Limb (tissue), 2 donors: ENCODE results near the gene ARID5B.
"Not testable (repeated sequence)": the region's sequence is repeated elsewhere in the genome, so short reads cannot be mapped to it uniquely, and the experiment has no call there.

Experiments
- DNase-seq, 2 donors: peaks; one replicate each; pipeline ENCODE4 v3.0.0-alpha.2; 2016; ENCODE audit errors: extremely low spot score in 2 of 2

Gene ARID5B

DNA sequence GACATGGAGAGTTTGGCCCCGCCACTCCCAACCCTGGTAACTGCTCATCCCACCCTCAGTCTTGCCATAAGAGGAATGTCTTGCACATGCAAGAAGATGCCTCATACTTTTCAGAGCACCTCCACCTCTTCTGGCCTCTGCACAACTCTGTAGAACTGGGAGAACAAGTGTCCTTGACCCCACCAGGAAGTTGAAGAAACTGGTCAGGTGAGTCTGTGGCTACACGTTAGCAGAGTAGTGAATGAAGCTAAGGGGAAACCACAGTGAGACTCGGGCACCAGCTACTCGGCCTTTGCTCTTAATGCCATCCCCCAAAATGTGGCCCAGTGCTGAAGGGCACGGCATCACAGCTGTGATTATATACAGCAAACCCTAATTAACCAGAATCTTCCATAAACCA is 110.1 kb downstream of the ARID5B start:
- DNase-seq = no peak

DNA sequence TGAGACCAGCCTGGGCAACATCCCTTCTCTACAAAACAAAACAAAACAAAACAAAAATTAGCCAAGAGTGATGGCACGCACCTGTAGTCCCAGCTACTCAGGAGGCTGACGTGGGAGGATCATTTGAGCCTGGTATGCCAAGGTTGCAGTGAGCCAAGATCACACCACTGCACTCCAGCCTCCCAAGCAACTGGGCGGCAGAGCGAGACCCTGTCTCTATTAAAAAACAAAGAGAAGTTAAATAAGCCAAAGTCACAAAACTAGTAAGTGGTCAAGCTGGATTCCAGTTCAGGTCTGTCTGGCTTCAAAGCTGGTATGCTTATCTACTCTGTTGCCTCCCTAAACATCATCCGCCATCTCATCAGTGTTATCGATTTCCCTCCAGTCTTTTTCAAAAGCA is 110.8 kb downstream of the ARID5B start:
- DNase-seq = no peak

DNA sequence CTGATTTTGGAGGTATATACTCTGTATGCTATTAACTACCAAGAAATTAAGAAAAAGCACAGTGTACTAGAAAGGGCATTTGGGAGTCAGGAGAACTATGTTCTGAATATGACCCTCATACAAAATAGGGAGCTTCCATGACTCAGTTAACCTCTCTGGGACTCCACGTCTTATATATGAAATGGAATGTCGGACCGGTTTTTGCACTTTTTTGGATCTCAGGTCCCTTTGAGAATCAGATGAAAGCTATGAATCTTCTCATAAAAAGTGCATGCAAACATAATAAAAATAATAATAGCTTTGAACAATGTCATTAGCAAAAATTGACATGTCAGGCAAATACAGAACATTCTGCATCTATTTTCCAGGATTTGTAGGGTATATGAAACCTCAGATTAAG is 113.0 kb downstream of the ARID5B start:
- no peak for DNase-seq

DNA sequence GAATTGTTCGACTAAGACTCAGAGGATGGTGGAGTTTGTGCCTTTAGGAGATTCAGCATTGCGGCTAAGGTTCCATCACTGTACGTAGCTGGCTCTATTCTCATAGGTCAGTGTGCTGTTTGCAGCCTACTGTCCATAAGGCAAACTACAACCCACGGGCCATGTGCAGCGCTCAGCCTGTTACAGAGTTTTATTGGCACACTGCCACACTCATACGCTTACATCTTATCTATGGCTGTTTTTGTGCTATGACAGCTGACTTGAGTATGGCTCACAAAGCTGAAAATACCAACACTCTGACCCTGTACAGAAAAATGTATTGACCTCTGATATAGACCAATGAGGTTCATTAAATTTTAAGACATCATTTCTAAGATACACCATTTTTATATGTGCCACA is 114.5 kb downstream of the ARID5B start:
- DNase-seq = peak in 1 of 2 donors; percentile 47

DNA sequence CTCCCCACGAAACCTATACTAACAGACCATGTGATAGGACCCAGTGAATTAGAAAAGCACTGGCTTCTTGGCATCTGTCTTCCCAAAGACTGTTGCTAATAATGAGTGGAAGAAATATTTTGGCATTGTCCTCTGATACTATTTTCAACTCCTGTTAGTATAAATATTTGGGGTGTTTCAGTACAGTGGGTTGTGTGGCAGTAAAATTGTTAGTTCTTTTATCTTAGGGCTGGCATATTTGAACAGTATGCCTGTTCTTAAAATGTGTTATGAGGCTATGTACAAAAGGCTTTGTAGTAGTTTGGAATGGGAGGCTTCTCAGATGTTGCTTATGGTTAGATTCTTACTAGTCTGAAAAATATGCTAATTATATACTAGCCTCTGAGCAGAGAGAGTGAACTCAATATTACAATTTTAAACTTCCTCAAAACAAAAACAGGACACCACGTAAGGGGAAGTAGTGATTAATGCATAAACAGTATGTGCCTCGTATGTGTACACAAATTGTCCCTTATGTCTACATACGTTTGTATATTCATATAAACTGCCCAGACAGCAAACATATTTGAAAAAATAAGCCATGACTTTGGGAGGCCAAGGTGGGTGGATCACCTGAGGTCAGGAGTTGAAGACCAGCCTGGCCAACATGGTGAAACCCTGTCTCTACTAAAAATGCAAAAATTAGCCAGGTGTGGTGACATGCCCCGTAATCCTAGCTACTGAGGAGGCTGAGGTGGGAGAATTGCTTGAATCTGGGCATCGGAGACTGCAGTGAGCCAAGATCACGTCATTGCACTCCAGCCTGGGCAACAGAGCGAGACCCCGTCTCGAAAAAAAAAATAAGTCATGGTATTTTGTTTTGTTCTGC is 115.4 kb downstream of the ARID5B start:
- DNase-seq = no peak

DNA sequence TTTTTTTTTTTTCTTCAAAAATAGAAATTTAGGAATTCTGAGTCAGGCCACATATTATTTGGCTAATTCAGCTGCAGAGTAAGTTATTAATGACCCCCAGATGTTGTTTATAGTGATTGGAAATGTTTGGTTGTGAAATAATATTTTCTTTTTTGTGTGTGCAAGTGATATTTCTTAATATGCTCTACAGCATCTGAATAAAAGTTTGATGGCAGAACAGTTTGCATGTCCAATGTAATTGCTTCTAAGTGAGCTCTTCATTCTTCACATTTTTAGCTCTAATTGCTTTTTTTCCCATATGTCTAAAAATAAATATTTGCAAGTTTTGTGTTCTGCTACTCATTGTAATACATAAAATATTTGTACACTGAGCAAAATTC is 116.0 kb downstream of the ARID5B start:
- no peak for DNase-seq

DNA sequence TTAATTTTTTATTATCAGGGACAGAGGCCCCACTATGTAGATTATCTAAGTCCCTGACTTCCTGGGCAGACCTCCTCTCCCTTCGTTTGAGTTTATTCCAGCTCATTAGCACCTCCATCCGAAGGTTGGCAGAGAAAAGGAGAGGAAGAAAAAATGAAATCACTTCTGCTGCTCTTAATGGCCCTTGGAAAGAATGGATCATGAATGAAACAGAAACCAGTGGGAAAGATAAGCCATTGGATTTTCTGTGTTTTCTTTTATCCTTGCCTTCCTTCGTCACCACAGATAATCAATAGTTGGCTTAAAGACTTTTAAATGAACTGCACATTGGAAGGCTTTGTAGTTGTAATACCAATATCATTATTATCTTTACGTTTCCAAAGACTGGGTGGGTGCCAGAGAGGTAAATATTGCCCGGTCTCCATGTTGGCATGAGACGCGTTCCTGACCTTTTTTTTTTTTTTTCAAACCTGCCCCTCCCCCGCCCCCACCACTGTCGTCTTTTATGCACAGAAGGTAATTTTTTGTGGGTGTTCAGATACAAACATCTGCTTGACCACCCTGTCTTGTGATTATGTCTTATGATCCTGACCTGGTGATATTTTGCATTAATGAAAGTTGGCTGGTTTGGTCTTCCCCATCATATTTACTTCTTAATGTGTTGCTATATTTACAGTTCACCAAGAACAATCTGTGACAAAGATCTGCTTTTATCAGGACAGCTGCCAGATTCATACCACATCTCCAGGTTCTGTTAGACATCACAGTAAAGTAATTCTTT is 116.8 kb downstream of the ARID5B start:
- DNase-seq = no peak

DNA sequence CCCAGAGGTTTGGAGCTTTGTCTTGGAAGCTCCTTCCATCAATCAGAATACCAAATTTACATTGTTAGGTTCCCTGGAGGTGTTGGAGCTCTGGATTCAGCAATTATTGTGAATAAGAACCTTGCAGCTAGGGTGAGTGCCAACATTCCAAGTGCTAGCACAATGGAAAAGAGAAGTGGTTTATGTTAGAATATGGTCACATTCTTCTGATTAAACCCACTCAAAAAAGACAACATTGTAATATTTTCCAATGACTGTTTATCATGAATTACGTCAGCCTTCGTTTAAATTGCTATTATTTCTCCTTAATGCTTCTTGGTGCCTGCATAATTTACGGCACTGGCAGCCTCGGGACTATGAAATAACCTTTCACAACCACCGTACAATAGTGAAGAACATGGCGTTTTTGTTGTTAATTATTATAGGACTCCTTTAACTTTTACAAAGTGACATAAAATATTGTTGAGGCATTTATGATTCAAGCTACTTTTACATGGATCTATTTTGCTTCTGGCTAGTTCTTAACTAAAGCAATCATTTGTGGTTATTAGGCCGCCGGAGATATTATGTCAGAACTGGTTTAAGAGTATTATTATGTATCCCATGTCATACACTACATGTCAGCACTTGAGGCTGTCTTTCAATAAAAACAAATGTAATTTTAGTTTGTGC is 117.7 kb downstream of the ARID5B start:
- peak in 1 of 2 donors; percentile 49 for DNase-seq

DNA sequence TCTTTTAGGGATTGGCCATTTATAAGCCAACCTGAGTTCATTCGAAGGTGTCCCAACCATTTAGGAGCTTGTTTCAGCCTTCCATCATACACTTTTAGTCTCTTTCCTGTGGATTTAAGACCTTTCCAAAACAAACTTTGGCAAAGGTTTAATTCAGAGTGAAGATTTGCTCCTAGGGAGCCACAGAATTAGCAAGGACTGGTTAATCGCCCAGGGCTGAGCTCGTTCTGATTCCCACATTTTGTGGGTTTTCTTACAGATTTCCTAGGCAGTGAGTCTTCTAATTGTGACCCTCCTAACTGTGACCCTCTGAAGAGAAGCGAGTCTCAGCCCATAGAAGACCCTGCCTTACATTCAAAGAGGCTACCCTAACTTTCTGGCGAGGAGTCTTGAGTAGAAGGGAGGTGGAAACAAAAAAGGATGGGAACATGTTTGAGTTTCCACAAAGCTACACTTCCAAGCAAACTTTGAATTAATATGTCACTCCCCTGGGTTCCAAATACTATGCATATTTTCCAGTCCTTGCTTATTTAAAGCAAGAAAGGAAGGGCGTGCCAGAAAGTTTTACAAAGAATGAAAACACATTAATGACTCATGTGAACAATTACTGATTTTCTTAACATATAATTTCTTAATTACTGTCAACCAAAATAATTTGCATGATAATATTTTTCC is 118.3 kb downstream of the ARID5B start:
- DNase-seq = no peak

DNA sequence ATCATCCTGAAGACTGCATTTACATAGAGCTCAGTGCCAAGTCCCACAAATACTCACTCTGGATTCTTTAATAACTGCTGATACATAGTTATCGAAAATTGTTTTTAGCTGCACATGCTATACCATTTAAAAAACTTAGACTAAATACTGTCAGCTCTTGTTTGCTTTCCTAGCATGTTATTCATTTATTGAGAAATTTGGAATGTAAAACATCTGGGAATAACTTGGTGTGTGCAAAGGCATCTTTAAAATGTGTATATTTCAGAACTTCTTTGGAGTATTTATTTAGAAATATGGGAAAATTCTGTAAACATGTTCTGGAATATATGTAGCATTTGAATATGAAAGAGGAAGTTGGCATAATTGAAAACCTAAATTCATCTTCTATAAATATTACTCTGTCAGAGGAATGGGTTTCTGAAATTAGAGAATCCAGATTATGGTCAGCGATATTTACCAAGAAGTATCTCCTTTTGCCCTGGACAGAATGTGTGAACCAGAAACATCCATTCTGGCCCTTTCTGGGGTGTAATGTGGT is 119.7 kb downstream of the ARID5B start:
- DNase-seq = no peak

DNA sequence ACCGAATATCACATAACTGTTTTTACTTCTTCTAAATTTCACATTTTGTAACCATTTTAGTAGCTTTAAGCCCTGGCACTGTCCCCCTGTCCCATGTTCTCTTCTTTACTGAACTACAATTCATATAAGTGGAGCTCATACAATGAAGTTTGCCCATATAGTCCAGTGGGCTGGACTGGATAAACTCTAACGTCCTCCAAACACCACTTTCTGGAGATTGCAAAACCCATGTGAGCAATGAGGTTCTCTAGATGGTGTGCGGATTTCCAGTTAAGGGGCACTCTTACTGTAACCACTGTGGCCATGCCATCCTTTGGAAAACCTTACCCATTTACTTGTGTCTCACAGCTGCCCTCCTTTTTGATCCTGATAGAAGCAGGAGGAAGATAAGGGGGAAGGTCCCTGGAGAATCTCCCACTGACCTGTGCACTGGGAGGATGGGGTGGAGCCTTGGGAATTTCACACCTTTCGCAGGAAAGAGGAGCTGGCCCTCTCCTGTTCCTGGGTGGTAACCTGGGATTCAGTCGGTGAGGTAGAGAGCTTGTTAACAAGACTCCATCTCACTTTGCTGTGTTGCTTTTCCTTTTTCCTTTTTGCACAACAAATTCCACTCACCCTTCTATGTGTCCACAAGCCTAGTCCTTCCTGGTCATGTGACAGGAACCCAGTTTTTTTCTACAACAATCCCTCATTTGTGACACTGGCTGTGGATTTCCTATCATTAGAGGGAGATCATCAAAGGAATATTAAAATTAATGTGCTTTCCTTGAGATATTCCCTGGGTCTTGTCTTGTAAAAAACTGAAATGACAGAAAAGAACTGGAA is 120.7 kb downstream of the ARID5B start:
- DNase-seq = no peak

DNA sequence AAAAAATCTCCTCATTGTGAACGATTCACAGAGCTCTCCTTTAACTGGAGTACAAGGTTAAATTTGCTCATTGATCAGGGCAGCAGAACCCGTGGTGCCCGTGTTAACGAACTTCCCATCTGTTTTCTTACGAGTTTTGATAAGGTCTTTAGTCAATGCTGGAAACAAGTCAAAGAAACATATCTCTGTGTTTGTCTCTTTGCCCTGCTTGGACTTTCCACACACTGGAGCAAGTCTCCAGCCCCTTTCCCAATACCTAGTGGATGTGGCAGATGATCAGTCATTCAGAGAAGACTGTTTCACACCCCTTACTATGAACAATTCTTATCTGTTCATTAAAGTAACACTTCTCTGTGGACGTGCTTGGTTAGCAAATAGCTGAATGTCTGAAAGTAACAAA is 121.3 kb downstream of the ARID5B start:
- DNase-seq = no peak

DNA sequence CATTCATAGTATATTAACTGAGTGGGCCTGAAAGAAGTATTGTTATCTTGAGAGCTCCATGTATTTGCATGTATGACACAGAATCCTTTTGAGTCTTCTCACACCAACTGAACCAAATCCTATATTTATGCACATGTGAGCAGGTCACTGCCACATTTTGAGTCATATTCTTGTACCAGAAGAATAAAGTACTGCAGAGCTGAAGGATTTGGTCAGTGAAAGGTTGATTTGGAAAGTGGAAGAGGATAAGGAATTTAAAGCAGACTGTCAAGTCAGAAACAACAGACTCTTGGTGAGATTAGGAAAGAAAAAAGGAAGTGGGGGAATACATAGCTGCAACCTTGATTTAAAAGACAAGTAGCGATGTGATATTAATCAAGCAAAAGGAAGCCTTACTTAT is 121.8 kb downstream of the ARID5B start:
- DNase-seq = no peak

DNA sequence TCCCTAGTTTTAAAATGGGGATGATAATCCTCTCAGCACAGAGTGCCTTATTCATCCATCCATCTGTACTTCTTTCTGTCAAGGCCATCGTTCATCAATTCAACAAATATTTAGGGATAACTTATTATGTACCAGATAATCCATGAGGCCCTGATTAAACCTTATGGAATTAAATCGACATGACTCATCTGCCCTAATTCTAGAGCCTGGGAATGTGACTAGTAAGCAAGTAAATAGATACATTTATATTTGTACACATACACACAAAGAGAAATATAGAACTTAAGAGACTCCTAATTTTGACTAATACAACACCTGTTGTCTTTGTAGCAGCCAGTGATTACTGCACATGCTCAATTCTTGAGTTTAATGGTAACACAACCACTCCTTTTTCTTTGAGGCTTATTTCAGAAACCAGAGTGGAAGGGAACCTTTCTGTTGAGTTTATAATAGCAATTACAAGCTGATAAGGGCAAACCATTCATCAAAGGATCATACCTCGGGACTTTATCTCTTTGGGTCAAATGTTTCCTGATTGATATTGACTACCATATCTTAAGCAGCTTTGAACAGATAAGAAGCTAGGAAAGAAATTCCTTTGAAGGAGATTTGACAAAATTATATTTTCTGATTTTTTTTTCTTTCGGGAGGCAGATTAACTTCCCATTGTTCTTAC is 122.7 kb downstream of the ARID5B start:
- DNase-seq = no peak

DNA sequence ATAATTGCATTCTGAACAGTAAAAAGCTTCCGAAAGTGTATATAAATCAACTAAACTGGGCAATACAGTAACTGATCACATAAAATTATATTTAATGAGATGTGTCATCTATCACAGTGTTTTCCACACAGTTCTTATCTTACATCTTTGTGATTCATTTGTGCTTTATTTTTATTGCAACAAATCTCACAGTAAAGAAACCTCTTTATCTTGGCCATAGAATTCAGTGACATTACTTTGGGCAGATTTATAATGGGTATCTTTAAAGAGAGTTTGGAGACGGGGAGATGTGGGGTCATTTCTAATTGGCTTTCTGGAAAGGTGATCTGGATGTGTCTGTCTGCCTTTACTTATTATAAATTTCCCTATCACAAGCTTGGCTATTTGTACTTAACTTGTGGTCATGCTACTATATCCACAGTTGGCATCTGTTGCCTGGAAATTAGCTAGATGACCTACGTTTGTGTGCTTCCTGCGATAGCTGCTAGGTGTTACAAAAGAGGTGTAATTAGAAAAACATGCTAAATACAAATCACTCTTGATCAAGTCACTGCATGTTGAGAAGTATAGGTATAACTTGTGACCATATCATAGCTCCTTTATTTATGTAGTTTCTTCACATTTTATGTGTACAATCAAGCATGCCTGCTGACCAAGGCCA is 123.8 kb downstream of the ARID5B start:
- DNase-seq = no peak

DNA sequence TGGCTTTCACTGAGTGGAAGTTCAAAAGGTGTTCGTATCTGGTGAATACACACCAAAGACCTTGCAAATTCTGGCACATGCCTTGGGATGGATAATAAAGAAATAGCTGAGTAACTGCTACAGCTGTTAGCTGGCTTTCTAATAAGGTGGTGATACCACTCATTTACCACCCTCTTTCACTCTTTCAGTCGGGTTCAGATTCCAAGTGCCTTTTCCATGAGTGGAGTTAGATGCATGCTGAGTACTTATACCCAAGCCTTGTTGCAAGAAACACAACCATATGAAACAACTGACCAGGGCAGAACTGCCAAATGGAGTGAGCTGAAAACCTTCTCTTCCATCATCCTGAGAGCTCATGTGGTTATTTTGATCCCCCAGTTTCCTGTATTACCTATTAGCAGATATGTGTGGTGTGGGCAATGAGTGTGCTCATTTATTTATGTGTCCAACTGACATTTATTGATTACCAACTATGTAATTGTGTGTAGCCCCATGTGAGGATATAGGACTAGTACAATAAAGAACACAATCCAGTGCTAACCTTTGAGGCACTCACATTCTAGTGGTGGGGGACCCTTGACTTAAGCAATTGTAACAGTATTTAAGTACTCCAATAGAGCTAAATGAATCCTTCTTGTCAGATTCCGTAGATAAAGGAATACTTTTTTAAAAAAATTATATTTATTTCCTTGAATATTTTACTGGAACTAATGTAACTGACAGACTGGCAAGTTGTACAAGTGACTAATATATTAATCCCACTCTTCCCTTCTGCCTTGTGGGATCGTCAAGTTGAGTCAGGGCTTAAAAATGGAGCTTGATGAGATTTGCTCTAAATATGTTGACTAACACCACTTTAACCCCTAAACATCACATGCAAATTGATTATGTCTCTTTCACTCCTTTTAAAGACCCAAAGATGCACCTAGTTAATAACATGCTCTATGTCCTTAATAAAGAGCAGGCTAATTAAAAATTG is 124.7 kb downstream of the ARID5B start:
- DNase-seq = no peak

DNA sequence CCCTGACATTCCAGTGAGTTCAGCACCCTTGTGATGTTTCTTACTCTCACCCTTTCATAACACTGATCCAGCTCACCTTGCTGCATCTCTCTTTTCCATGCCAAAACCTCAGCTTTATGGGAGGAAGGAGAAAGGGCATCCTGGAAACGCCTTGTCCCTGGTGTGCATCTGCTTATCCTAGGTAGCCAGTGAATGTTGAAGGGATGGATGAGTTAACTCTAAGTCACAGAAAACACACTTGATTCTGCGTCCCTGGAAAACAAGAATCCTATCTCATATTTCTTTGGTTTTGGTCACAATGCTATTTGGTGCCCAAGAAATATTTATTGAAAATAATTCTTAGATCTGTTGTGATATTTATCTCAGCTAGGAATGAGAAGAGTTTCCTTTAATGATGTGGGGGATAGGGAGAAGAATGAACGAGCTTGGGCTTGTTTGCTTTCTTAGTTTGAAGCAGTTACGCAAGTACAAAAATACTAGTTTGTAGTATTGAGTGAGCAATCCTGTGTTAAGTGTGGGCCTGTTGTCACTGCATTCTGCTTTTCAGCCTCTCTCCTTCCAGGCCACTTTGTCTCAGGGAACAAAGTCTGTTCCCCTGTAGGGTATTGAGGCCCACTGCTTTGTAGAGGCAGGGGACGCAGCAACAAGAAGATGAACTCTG is 126.5 kb downstream of the ARID5B start:
- no peak for DNase-seq

DNA sequence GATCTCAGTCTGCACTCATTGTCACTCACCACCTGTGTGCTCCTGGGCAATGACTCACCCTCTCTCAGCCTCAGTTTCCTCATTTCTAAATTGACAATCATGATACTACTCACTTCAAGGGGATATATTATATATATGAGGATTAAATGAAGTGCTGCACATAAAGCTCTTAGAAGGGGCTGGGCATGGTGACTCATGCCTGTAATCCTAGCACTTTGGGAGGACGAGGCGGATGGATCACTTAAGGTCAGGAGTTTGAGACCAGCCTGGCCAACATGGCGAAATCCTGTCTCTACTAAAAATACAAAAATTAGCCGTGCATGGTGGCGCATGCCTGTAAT is 127.0 kb downstream of the ARID5B start:
- not testable (repeated sequence) for DNase-seq
